GM12872 (cell line): Measurements from ENCODE around the gene ALDH3B1.

Experiments used
- CTCF ChIP-seq: IDR thresholded peaks from 3 replicates; pipeline ENCODE4 v1.5.1; 2011; ENCODE audit warnings: low read depth, mild to moderate bottlenecking, low read length, moderate library complexity; ENCODE audit not compliant: insufficient read depth

ALDH3B1 gene

GRCh38 chr11:68010090-68011041 lies at the start of gene ALDH3B1:
Gene ALDH3B1, plus strand, starts transcription at chr11:68010327. Its CDS starts 4,971 bp downstream, at chr11:68015298.
- no peak for TF ChIP-seq CTCF

- no peak for TF ChIP-seq CTCF
These were observed 26.2 kb upstream of the ALDH3B1 start for GRCh38 chr11:67983951-67984350.

GRCh38 chr11:67993821-67994220 lies 16.3 kb upstream of the ALDH3B1 start:
- peak; percentile 65 for TF ChIP-seq CTCF

- no peak for TF ChIP-seq CTCF
These were observed 14.1 kb upstream of the ALDH3B1 start for GRCh38 chr11:67996051-67996450.

GRCh38 chr11:67996622-67997474 lies 13.3 kb upstream of the ALDH3B1 start:
- no peak for TF ChIP-seq CTCF

- TF ChIP-seq CTCF, result no peak
These were observed 12.6 kb upstream of the ALDH3B1 start for GRCh38 chr11:67997475-67997921.
